Smooth muscle cell (in vitro differentiated cells): ENCODE measurements around the gene FAM222A. TPM values are rescaled to one million over a fixed set of nuclear protein-coding genes. Genes with fewer than 3 reads are reported as not detected.

Experiments
- DNase-seq: peaks from one replicate; lab custom pipeline; 2025; ENCODE audit not compliant: unreplicated experiment; lab: John Stamatoyannopoulos, UW
- H2AFZ ChIP-seq: fragments of 200-600 bp; sonication (generic); 2 replicates; pipeline ENCODE4 v1.6.0; 2016; ENCODE audit warnings: antibody characterized with exemption, low read depth, mild to moderate bottlenecking
- H3F3A ChIP-seq: fragments of 200-600 bp; sonication (generic); 2 replicates; pipeline ENCODE4 v1.6.0; 2017; ENCODE audit warnings: antibody characterized with exemption, low read depth
- H3K27ac ChIP-seq: fragments of 200-600 bp; sonication (generic); 2 replicates; pipeline ENCODE4 v1.5.1; 2016; ENCODE audit warnings: low read depth, mild to moderate bottlenecking
- H3K27me3 ChIP-seq: fragments of 200-600 bp; sonication (generic); 2 replicates; pipeline ENCODE4 v1.6.1; 2016; ENCODE audit warnings: low read depth, mild to moderate bottlenecking
- H3K36me3 ChIP-seq: fragments of 200-600 bp; sonication (generic); 2 replicates; pipeline ENCODE4 v1.5.1; 2016; ENCODE audit warnings: low read depth
- H3K4me1 ChIP-seq: fragments of 200-600 bp; sonication (generic); 2 replicates; pipeline ENCODE4 v1.5.1; 2016; ENCODE audit warnings: low read depth
- H3K4me2 ChIP-seq: fragments of 200-600 bp; sonication (generic); 2 replicates; pipeline ENCODE4 v1.6.0; 2016; ENCODE audit warnings: mild to moderate bottlenecking
- H3K4me3 ChIP-seq: fragments of 200-600 bp; sonication (generic); 2 replicates; pipeline ENCODE4 v1.5.1; 2016; ENCODE audit warnings: mild to moderate bottlenecking
- H3K79me2 ChIP-seq: fragments of 200-600 bp; sonication (generic); 2 replicates; pipeline ENCODE4 v1.6.0; 2016; ENCODE audit warnings: low read depth, mild to moderate bottlenecking
- H3K9ac ChIP-seq: fragments of 200-600 bp; sonication (generic); 2 replicates; pipeline ENCODE4 v1.6.0; 2016; ENCODE audit warnings: low read depth
- H3K9me3 ChIP-seq: fragments of 200-600 bp; sonication (generic); replicated peaks from 2 replicates; pipeline ENCODE4 v1.5.1; 2016; ENCODE audit warnings: low read depth
- H4K20me1 ChIP-seq: fragments of 200-600 bp; sonication (generic); 2 replicates; pipeline ENCODE4 v1.6.0; 2016; ENCODE audit warnings: low read depth
- CTCF ChIP-seq: fragments of 200-600 bp; sonication (generic); IDR thresholded peaks from 2 replicates; pipeline ENCODE4 v1.5.1; 2017; ENCODE audit warnings: borderline replicate concordance, mild to moderate bottlenecking, antibody characterized with exemption; ENCODE audit not compliant: insufficient read depth, poor library complexity, severe bottlenecking
- WGBS: methylation state at CpG from one replicate; pipeline ENCODE4 v1.1.7; 2016; ENCODE audit warnings: low lambda C conversion rate; 5-methylcytosine and 5-hydroxymethylcytosine counted together
- polyA plus RNA-seq: library from polyadenylated mRNA; unstranded; fragments of >200 nt; fragmentation: Nextera tagmentation; extraction: Ambion mirVana; gene quantifications from 2 replicates; pipeline ENCODE4 v1.2.1, GENCODE V29; 2016
- total RNA-seq: library from RNA; depleted of rRNA; stranded (reverse); fragments of >200 nt; gene quantifications from 2 replicates; pipeline ENCODE4 v1.2.3, GENCODE V29; 2014

FAM222A gene
- total and polyA plus RNA-seq, 2 experiments from 2014 or later = 0.85 to 1.7 TPM

- H3K27ac ChIP-seq = no peak overlapping the region
- TF ChIP-seq CTCF = no peak
- no peak overlapping the region for H2AFZ ChIP-seq
- H4K20me1 ChIP-seq = no peaks in the 10 kb centered on the region
- H3K79me2 ChIP-seq = no peaks in the 10 kb centered on the region
- no peaks in the 10 kb centered on the region for H3F3A ChIP-seq
- no peak overlapping the region for H3K4me3 ChIP-seq
- no peak for DNase-seq
- WGBS = 94% methylated on average over 11 of the region's 12 CpGs
- no peaks in the 10 kb centered on the region for H3K9me3 ChIP-seq
- no peaks in the 10 kb centered on the region for H3K36me3 ChIP-seq
- no peaks in the 10 kb centered on the region for H3K27me3 ChIP-seq
- H3K9ac ChIP-seq = no peak overlapping the region
- H3K4me1 ChIP-seq = peaks cover 21% of the 10 kb centered on the region
- H3K4me2 ChIP-seq = no peak overlapping the region
Measured at GRCh38 chr12:109726511-109727038, 12.9 kb downstream of the FAM222A start.

DNA sequence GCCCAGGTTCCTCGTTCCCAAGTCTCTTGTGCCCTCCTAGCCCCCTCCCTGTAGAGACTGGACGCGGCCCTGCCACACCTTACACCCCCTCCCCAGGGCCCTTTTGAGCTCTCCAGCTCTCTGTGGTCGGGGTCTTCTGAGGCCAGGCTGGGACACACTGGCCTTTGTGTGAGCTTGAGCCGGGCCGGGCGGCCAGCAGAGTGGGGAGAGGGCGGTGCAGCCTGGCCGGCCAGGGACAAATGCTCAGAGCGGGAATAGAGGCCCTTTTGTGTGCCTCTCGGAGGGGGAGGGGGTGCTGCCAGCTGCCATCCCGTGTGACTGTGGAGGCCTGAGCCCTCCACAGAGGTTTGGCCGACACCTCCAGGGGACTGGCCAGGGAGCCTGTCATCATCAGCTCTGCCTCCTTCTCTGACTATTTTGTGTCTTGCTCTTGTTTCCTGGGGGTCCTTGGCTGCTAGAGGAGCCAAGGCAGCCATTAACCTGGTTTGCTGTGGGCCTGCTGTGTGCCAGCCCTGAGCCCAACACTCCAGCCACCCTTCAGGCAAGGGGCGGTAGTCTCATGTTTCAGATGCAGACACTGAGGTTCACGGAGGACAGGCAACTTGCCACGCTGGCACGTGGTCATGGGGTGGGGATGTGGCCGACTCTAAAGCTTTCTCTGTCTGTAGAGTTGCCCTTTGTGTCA, 13.6 kb downstream of the FAM222A start:
- peaks cover 21% of the 10 kb centered on the region for H3K4me1 ChIP-seq
- H3K9ac ChIP-seq = no peak overlapping the region
- H3K4me2 ChIP-seq = no peak overlapping the region
- H3K4me3 ChIP-seq = no peak overlapping the region
- no peaks in the 10 kb centered on the region for H3K36me3 ChIP-seq
- no peaks in the 10 kb centered on the region for H3K27me3 ChIP-seq
- TF ChIP-seq CTCF = no peak
- no peaks in the 10 kb centered on the region for H4K20me1 ChIP-seq
- no peaks in the 10 kb centered on the region for H3K9me3 ChIP-seq
- DNase-seq = no peak
- 86% methylated on average over 18 of the region's 18 CpGs for WGBS
- H3K27ac ChIP-seq = no peak overlapping the region
- no peak overlapping the region for H2AFZ ChIP-seq
- H3F3A ChIP-seq = no peaks in the 10 kb centered on the region
- no peaks in the 10 kb centered on the region for H3K79me2 ChIP-seq

DNA sequence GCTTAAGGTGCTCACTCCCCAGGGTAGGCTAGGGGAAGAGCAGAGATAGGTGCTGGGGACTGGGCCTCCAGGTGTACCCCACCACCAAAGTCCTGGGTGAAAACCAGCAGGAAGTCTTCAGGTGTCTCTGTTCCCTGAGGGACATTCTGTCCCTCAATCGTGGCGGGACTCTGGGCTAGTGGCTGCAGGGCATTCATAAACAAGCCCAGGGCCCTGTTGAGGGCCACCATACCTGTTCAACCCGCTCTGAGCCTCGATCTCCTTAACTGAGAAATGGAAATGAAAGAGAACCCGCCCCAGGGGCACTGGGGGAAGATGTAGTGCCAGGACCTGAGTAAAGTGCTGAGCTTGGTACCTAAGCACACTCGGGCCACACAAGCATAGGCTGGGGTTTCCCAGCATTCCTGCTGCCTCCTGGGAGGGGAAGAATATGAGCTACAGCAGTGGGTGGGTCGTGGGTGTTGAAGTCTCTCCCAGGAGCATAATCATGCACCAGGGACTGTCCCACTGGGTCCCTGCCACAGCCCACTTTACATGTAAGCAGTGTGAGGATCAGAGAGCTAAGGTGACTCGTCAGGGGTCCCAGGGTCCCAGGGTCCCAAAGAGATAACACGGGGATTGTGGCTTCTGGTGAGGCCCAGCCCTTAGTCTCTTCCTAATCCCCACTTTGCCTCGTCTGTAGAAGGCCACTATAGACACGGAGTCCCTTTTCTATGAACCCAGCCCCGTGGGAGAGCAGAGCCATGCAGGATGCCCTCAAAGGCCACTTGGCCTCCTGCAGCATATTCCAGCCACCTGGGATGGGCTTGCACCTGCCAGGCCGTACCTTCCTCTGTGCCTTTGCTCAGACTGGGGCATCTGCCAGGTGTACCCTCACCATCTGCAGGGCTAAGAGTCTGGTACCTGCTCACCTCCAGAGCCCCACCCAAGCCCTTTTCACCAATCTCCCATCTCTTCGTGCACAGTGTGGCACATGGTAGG, 14.4 kb downstream of the FAM222A start:
- no peak for TF ChIP-seq CTCF
- no peak overlapping the region for H3K27ac ChIP-seq
- no peaks in the 10 kb centered on the region for H3K9me3 ChIP-seq
- DNase-seq = no peak
- no peaks in the 10 kb centered on the region for H3K79me2 ChIP-seq
- 77% methylated on average over 14 of the region's 14 CpGs for WGBS
- no peaks in the 10 kb centered on the region for H3K36me3 ChIP-seq
- H3F3A ChIP-seq = no peaks in the 10 kb centered on the region
- no peak overlapping the region for H3K4me3 ChIP-seq
- H3K4me1 ChIP-seq = peaks cover 21% of the 10 kb centered on the region
- H2AFZ ChIP-seq = no peak overlapping the region
- H3K27me3 ChIP-seq = no peaks in the 10 kb centered on the region
- no peak overlapping the region for H3K9ac ChIP-seq
- H4K20me1 ChIP-seq = no peaks in the 10 kb centered on the region
- no peak overlapping the region for H3K4me2 ChIP-seq
